Measurements from ENCODE around the gene CYB5R3. TPM values are rescaled to one million over a fixed set of nuclear protein-coding genes. Genes with fewer than 3 reads are reported as not detected.
A peak's percentile ranks its signal among the peaks of the same experiment; 100 is the strongest.

Gene CYB5R3
- total and polyA plus RNA-seq, 2 donors (not counting 3 experiments of a cell fraction or from before 2014, with no cell fraction given): 217 to 263 TPM

DNA sequence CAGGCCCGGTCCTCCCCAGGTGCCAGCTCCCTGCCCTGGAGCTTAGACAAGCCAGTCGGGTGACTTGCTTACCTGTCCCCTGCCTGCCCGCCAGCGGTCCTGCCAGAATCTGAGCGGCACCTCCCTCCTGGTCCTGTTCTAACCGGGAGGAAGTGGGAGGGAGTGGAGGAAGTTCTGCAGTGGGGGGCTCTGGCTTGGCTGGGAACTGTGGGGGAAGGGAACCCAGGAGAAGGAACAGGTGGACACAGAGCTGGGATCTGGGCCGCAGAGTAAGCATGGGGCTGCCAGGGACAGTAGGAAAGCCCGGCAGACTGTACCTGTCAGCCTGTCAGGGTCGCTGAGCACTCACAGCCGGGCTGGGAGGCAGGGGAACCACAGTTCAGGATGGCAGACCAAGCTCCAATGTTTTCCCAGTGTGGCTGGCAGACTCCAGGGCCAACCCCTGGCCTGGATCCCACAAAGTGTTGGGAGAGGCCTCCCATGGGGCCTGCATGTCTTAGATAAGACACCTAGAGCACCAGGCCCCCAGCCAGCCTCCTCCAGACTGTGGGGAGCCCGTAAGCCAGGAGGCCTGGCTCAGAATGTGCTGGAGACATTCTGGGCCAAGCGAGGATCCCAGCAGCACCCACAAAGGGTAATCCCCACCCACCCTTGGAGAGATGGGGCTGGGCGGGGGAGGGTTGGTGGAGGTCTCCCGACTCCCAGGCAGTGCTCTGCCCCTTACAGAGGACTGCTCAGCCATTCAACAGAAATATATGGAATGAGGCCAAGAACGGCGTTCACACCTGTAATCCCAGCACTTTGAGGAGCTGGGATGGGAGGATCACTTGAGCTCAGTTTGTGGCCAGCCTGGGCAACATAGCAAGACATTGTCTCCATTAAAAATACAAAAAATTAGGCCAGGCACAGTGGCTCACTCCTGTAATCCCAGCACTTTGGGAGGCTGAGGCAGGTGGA is 2.3 kb downstream of the CYB5R3 start:
- peak; percentile 42 for DNase-seq (ENCODE audit: low read depth, low spot score)
- CTCF ChIA-PET: interaction anchor here (0.8 to 1.9 kb wide), 3 partner anchors 8 to 26 kb away, joined by 3 to 6 read pairs (median 3); no protein-coding TSS in a partner anchor

More for the DNA sequence above, 2.3 kb downstream of the CYB5R3 start:
- no peak overlapping the region for H2AFZ ChIP-seq (ENCODE audit: low read depth, low read length)
- H3K4me2 ChIP-seq (ENCODE audit: insufficient read depth, low read length): peak overlapping the region; percentile 40
- H3K36me3 ChIP-seq (ENCODE audit: control insufficient read depth in 2 of 2, extremely low read depth in 1 of 2, insufficient read depth in 2 of 2, low read length in 2 of 2): no peaks in the 10 kb centered on the region
- H3K4me1 ChIP-seq (ENCODE audit: control insufficient read depth, extremely low read depth, insufficient read depth, low read length): peaks cover 42% of the 10 kb centered on the region
- intact Hi-C loops (cut with micrococcal nuclease) (no loop called here), dilution Hi-C loops (cut with MboI; ENCODE audit: extremely low pct_ligation_motif_present, low sequenced_read_pairs) (no loop called here)
- H3K27ac ChIP-seq (ENCODE audit: insufficient read depth, low read depth, low read length): peak overlapping the region; percentile 3
- H4K20me1 ChIP-seq (replicated peaks; ENCODE audit: control insufficient read depth, extremely low read depth, insufficient read depth, low read length): no peaks in the 10 kb centered on the region
- H3K9me1 ChIP-seq (replicated peaks; ENCODE audit: control insufficient read depth, extremely low read depth, insufficient read depth, low read length): no peaks in the 10 kb centered on the region
- POLR2A ChIA-PET: interaction anchor here (0.6 kb wide), 1 partner anchor 12 kb away, joined by 3 read pairs; no protein-coding TSS in a partner anchor
- H3K27me3 ChIP-seq (ENCODE audit: control insufficient read depth in 2 of 2, insufficient read depth in 2 of 2, low read length in 2 of 2): no peaks in the 10 kb centered on the region
- no peak overlapping the region for H3K9ac ChIP-seq (replicated peaks; ENCODE audit: extremely low read depth, insufficient read depth, low read length)
- TF ChIP-seq POLR2A (IDR thresholded peaks at IDR 0.05; ENCODE audit: low read depth, low read length): no peak
- no peak for TF ChIP-seq JUN (IDR thresholded peaks at IDR 0.05; ENCODE audit: borderline replicate concordance, insufficient read depth, insufficient read length, low read depth)
- no peak for TF ChIP-seq FOS (IDR thresholded peaks at IDR 0.05; ENCODE audit: borderline replicate concordance, insufficient read depth, low read length)
- TF ChIP-seq, protein P1, sequence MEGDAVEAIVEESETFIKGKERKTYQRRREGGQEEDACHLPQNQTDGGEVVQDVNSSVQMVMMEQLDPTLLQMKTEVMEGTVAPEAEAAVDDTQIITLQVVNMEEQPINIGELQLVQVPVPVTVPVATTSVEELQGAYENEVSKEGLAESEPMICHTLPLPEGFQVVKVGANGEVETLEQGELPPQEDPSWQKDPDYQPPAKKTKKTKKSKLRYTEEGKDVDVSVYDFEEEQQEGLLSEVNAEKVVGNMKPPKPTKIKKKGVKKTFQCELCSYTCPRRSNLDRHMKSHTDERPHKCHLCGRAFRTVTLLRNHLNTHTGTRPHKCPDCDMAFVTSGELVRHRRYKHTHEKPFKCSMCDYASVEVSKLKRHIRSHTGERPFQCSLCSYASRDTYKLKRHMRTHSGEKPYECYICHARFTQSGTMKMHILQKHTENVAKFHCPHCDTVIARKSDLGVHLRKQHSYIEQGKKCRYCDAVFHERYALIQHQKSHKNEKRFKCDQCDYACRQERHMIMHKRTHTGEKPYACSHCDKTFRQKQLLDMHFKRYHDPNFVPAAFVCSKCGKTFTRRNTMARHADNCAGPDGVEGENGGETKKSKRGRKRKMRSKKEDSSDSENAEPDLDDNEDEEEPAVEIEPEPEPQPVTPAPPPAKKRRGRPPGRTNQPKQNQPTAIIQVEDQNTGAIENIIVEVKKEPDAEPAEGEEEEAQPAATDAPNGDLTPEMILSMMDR (IDR thresholded peaks at IDR 0.05; ENCODE audit: extremely low read depth in 1 of 2, insufficient read depth in 1 of 2, low read depth in 1 of 2, low read length in 2 of 2): no peak
- TF ChIP-seq EZH2 (IDR thresholded peaks at IDR 0.05; ENCODE audit: borderline replicate concordance, low read depth, low read length, severe bottlenecking): no peak
- no peak overlapping the region for H3K4me3 ChIP-seq (replicated peaks in 1 of 3; ENCODE audit: insufficient read depth in 1 of 3, low read depth in 1 of 3, low read length in 3 of 3)
- FAIRE-seq: no peak
- peaks cover 63% of the 10 kb centered on the region for H3K79me2 ChIP-seq (ENCODE audit: control insufficient read depth, insufficient read depth, low read length)
- H3K9me3 ChIP-seq (replicated peaks; ENCODE audit: control insufficient read depth, insufficient read depth, low read length): no peaks in the 10 kb centered on the region
- BruUV-seq (replicated peaks): no TSS peak

All from endothelial cell of umbilical vein (primary cell).